DMS 273 treated with DMSO at 0.1 percent for 48 hours (cell line): ENCODE results near the gene HOXC5.
A peak's percentile ranks its signal among the peaks of the same experiment; 100 is the strongest.

ENCODE experiments used
- DNase-seq: peaks from one replicate; lab custom pipeline; 2025; lab: John Stamatoyannopoulos, UW

Gene HOXC5

DNA sequence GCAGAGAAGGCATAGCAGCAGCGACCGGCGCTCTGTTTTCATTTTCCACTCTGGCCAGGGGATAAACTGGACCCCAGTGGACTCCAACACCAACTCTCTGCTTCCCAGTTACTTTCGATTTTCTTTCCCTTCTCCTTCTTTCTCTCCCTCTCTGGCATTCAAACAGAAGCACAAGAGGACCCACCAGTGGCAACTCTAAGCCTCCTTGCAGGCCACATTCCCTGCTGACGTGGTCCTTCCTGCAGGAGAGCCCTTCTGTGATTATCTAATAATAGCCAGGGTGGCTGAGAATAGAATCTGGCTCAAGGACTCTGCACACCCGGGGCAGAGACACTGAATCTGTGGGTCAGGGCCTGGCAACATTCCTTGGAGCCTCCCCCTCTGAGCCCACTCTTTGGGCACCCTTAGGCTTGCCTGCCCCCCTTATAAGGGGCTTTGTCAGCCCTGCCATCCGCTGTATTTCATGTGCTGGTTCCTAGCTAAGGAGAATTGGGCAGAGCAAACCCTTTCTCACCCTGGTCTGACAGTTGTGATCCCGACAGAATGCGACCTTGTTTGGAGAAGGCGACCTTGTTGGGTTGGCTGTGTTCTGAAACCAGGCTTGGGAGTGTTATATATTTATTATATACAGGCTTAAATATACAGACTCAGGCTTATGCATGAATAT is 12.8 kb upstream of the HOXC5 start:
- DNase-seq = no peak

GRCh38 chr12:54020591-54021405 is 12.1 kb upstream of the HOXC5 start:
- DNase-seq = no peak

- no peak for DNase-seq
Measured at GRCh38 chr12:54021432-54022013, 11.3 kb upstream of the HOXC5 start.

DNA sequence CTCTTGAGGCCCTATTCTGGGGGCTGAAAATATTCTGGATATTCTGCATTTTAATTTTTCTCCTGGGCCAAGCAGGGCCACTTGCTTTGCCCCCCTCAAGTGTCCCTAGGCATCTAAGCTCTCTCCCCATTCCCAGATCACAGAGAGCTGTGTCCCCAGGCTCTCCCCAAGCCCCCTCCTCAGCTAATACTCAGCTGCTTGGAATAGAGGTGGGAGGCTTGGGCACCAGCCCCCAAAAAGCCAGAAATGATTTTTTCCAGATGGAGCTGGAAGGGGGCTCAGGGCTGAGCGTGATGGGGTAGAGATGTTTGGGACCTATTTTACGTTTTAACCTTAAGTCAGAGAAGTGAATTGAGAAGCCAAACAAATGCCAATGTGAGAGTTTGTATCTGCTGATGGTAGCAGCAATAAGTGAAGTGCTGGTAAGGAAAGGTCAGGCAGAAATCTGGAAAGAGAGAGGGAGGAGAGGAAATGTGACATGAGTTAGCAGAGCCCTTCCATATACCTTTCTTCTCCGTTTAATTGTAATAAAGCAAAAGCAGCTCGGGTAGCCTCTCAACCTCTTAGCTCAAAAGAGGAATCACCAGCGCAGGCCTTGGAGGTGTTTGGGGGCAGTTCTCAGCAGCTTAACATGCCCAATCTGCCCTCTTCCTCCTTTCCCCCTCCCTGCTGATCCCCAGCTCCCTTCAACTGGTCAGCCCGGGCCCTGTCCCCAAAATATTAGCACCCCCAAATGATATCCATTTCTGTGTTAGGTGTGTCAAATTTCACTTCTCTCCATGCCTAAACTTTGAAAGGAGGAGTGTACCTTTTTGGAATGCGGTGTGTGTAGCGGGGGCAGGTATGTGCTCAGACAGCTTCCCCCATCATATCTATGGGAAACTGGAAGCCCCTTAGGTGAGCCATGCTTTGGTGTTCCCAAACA is 9.6 kb upstream of the HOXC5 start:
- DNase-seq = no peak

DNA sequence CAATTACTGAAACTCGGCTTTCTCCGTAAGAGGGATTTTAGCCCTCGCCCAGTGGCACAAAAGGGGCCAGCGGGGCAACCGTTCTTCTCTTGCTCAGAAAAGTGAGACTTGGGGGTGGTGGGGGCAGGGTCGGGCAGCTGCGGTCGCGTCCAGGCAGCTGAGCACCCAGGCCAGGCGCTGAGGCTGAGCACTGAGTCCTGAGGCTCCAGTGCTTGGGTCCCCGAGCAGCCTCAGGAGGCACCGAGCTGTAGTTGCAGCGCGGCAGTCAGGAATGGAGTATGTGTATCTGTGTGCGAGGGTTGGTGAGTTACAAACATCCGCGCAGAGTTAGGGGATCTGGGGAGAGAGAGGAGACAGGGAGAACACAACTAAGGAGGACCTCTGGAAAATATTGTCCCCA is 8.7 kb upstream of the HOXC5 start:
- no peak for DNase-seq

DNA sequence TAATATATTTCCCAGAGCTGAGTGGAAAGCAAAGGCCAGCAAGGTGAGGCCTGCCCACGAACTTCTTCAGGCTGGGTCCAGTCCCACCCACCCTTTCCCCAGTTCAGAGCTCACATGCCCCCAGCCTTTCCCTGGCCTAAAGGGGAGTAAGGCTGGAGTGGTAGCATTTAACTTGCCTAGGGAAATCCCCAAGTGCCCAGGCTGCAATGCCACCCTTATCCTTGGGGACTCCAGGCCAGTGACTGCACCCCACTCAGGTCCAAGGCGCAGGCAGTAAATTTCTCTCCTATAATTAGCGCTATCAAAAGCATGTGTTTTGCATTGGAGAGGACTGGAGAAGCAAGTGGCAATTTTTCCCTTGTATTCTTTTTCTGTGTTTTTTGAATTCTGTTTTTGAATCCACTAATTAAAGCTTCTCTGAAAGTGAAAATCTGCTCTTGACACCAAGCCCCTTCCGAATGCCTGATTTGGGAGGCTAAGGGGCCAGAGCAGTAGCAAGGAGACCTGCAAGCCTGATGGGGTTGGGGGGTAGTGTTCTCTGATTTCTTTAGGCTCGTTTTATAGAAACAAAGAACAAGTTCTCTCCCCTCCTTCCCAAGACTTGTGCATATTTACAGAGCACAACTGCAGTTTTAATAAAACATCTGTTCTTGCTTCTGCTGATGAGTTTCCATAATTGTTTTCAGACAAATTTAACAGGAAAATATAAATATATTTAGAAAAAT is 8.1 kb upstream of the HOXC5 start:
- no peak for DNase-seq

DNA sequence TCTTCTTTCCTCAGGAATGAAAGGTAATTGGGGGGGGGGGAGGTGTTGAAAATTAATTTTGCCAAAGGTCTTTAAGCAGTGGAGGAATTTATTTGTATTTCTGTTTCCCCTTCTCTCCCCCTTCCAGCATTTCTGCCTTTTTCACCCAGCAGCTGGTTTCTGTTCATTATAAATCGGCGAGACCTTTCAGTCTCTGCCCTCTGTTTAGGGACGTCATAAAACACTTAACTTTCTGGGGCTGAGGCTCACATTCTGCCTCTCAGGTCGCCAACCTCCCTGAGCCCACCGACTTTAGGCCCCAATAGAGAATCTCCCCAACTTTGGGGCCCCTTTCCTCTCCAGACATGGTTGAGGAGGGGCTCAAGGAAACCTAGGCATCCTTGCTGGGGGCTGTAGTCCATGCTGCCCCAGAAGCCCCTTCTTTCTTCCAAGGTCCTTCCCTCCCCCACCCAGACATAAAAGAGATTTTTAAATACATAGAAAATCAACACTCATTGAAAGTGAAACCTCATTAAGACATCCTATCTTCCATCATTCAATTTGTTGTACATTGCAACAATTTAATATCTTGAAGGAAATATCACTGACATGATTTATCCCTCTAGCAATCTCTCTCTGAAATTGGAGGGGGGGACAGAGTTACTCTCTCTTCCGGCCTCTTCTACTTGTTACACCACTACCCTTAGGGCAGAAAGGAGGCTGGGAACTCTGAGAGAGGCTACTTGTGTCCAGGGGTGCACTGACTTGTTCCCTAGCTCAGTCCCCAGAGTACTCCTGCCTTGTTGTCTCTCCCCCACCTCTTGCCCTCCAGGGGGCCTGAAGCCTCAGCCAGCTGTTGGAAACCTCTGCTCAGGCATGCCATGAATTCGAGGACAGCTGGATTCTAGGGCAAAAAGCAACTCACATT is 7.1 kb upstream of the HOXC5 start:
- DNase-seq = no peak

- no peak for DNase-seq
Measured at GRCh38 chr12:54026640-54027441, 6.0 kb upstream of the HOXC5 start.

- DNase-seq = no peak
Measured at GRCh38 chr12:54027442-54027786, 5.4 kb upstream of the HOXC5 start.

GRCh38 chr12:54028314-54029201 is 4.3 kb upstream of the HOXC5 start, which contains the start of gene HOXC6:
TSS of gene HOXC6 (plus strand) at chr12:54028440. CDS start at chr12:54028522, 82 bp downstream.
- DNase-seq = no peak

- no peak for DNase-seq
Measured at GRCh38 chr12:54029529-54030441, 3.1 kb upstream of the HOXC5 start.

DNA sequence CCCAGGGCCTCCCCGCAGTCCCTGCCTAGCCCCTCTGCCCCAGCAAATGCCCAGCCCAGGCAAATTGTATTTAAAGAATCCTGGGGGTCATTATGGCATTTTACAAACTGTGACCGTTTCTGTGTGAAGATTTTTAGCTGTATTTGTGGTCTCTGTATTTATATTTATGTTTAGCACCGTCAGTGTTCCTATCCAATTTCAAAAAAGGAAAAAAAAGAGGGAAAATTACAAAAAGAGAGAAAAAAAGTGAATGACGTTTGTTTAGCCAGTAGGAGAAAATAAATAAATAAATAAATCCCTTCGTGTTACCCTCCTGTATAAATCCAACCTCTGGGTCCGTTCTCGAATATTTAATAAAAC is 2.4 kb upstream of the HOXC5 start:
- no peak for DNase-seq

- DNase-seq = no peak
Measured at GRCh38 chr12:54030889-54031471, 1.9 kb upstream of the HOXC5 start.

DNA sequence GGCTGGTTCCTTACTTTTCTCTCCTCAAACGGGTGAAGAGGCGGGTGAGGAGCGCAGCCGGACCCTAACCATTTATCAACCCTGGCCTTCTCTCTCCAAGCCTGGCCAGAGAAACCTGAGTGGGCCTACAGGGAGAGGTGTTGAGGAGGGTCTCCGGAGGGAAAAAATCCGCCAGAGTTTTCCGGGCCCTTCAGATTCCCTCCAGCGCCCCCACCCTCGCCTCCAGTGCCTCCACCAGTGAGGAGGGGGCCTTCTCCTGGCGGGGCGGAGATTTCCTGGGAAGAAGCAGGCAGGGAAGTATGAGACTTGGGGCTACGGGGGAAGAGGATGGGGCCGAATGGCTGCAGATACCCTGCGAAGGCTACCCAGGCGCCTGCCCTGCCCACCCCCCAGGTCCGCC is 1.4 kb upstream of the HOXC5 start:
- DNase-seq = no peak

- DNase-seq = no peak
Measured at GRCh38 chr12:54032086-54032619, 697 bp upstream of the HOXC5 start.

DNA sequence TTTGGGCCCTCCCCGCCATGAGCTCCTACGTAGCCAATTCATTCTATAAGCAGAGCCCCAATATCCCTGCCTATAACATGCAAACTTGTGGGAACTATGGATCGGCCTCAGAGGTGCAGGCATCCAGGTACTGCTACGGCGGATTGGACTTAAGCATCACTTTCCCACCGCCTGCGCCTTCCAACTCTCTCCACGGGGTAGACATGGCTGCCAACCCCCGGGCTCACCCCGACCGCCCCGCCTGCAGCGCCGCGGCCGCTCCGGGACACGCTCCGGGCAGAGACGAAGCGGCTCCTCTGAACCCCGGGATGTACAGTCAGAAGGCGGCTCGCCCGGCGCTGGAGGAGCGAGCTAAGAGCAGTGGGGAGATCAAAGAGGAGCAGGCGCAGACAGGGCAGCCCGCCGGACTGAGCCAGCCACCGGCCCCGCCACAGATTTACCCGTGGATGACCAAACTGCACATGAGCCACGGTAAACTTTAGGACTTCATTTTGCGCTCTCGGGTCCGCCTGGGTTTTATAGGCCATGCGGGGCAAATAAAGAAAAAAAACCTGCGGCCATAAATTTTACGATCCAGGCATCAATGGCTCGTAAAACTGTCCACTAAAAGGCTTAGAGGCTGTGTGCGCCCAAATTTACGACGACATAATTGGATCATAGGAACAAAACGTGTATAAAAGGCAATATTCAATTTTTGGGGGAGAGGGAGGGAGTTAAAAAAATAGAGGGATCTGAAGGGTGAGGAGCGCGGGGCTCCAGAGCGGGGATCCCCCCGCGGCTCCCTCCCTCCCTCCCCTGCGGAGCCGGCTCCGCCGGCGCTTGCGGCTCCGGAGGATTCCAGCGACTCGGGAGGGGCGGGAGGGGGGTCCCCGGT is 493 bp downstream of the HOXC5 start:
- peak; percentile 10 for DNase-seq
